HCT116 (cell line): Measurements from ENCODE around the gene SP9. TPM values are rescaled to one million over a fixed set of nuclear protein-coding genes. Genes with fewer than 3 reads are reported as not detected.

Experiments
- POLR2A ChIP-seq: IDR thresholded peaks from 2 replicates; pipeline ENCODE4 v1.7.0; 2011; ENCODE audit warnings: borderline replicate concordance; ENCODE audit not compliant: insufficient read depth, insufficient read length; ENCODE audit errors: extremely low read depth
- POLR2AphosphoS5 ChIP-seq: IDR thresholded peaks from 2 replicates; pipeline ENCODE4 v1.6.1; 2011; ENCODE audit warnings: mild to moderate bottlenecking, low read depth, low read length, moderate library complexity
- YY1 ChIP-seq: IDR thresholded peaks from 2 replicates; pipeline ENCODE4 v1.6.1; 2011; ENCODE audit warnings: low read length, low read depth, moderate library complexity, mild to moderate bottlenecking; ENCODE audit not compliant: insufficient replicate concordance; ENCODE audit errors: extremely low read depth
- ZBTB33 ChIP-seq: IDR thresholded peaks from 2 replicates; pipeline ENCODE4 v1.6.1; 2011; ENCODE audit warnings: mild to moderate bottlenecking, low read length, moderate library complexity; ENCODE audit not compliant: insufficient replicate concordance; ENCODE audit errors: extremely low read depth
- ZFX ChIP-seq: fragments of 450-650 bp; IDR thresholded peaks from 2 replicates; pipeline ENCODE4 v1.6.1; 2017
- total RNA-seq: library from RNA; stranded (reverse); gene quantifications from one replicate; pipeline ENCODE4 v1.2.1, GENCODE V29; 2021; ENCODE audit not compliant: unreplicated experiment
- TF ChIP-seq, protein P1 (sequence below): IDR thresholded peaks from 2 replicates; pipeline ENCODE4 v1.6.1; 2012; ENCODE audit warnings: low read depth

SP9 gene
- total RNA-seq, 1 experiment from 2014 or later: 0.69 TPM

DNA sequence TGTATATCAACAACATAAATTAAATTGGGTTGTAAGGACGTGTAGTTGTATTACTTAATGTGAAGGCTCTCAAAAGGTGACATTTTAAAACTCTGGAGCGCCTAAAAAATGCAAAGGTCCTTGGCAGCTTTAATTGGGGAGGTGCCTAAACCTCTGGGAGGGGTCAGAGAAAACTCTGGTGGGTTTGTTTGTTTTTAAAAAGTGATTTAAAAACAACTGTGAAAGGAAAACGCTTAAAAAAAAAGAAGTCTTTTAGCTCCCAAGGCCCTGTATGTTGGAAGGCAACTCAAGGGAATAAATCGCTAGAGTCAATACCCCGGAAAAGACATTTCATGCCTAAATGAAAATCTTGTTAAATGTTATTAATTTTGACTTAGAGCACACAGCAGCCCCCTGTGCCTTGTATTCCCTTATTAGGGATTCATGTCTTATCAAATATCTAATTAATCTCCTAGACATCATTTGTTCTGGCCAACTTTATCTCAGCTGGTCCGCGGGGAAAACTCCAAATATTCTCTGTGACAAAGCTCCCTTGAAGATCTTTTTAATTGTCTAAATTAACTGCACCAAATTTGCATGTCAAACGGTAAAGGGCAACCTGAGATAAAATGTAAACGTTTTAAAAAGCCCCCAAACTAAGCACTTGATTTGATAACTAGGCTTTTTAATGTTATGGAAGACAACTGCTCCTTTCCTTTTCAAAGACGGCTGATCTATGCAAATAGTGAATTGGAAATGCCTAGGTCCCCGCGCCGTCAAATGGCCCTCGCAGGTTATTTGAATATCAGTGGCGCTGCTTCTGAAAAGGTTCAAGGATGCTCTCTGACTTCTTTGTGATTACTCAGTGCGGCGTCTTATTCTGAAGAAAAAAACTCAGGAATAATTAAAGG lies 4.2 kb downstream of the SP9 start (continued):
- TF ChIP-seq POLR2AphosphoS5 (no peak), ZBTB33 (no peak), POLR2A (no peak), YY1 (no peak), ZFX (no peak)
- TF ChIP-seq, protein P1, sequence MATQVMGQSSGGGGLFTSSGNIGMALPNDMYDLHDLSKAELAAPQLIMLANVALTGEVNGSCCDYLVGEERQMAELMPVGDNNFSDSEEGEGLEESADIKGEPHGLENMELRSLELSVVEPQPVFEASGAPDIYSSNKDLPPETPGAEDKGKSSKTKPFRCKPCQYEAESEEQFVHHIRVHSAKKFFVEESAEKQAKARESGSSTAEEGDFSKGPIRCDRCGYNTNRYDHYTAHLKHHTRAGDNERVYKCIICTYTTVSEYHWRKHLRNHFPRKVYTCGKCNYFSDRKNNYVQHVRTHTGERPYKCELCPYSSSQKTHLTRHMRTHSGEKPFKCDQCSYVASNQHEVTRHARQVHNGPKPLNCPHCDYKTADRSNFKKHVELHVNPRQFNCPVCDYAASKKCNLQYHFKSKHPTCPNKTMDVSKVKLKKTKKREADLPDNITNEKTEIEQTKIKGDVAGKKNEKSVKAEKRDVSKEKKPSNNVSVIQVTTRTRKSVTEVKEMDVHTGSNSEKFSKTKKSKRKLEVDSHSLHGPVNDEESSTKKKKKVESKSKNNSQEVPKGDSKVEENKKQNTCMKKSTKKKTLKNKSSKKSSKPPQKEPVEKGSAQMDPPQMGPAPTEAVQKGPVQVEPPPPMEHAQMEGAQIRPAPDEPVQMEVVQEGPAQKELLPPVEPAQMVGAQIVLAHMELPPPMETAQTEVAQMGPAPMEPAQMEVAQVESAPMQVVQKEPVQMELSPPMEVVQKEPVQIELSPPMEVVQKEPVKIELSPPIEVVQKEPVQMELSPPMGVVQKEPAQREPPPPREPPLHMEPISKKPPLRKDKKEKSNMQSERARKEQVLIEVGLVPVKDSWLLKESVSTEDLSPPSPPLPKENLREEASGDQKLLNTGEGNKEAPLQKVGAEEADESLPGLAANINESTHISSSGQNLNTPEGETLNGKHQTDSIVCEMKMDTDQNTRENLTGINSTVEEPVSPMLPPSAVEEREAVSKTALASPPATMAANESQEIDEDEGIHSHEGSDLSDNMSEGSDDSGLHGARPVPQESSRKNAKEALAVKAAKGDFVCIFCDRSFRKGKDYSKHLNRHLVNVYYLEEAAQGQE: no peak
- TF ChIP-seq, all 23 proteins: peak for 0
